NT2/D1 (cell line): ENCODE data around the gene CHMP3.

ENCODE experiments used
- YY1 ChIP-seq: IDR thresholded peaks from 2 replicates; pipeline ENCODE4 v1.6.1; 2011; ENCODE audit not compliant: insufficient read length, insufficient read depth
- ZNF274 ChIP-seq: IDR thresholded peaks from 2 replicates; pipeline ENCODE4 v1.6.1; 2011; ENCODE audit warnings: mild to moderate bottlenecking, low read depth, low read length

- no peak for TF ChIP-seq YY1
- no peak for TF ChIP-seq ZNF274
These were observed 86.3 kb downstream of the CHMP3 start for GRCh38 chr2:86476918-86477317.
